Kidney tubule cell (primary cell): Measurements from ENCODE around the gene BORCS6.
A peak's percentile ranks its signal among the peaks of the same experiment; 100 is the strongest.

Source experiments
- DNase-seq: peaks from one replicate; pipeline ENCODE4 v3.0.0-alpha.2; 2018; ENCODE audit warnings: low spot score

The BORCS6 gene

DNA sequence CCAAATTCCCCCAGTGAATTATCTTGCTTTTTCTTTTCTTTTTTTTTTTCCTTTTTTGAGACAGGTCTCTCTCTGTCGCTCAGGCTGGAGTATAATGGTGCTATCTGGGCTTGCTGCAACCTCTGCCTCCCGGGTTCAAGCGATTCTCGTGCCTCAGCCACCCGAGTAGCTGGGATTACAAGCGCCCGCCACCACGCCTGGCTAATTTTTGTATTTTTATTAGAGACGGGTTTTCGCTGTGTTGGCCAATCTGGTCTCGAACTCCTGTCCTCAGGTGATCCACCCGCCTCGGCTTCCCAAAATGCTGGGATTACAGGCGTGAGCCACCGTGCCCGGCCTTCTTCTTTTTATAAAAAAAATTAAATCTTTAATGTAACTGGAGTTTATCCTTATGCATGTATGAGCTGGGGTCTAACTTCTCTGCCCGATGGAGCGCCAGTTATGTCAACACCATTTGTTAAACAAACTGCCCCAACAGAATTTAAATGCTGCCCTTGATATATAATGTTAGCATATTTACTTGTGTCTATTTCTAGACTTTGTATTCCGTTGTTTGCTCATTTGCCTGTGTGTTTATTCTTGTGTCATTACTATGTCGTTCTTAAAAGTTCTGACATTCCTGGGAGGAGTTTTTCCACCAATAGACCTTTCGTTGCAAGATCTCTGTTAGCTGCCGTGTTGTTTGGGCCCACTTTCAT lies 20.9 kb upstream of the BORCS6 start:
- no peak for DNase-seq

DNA sequence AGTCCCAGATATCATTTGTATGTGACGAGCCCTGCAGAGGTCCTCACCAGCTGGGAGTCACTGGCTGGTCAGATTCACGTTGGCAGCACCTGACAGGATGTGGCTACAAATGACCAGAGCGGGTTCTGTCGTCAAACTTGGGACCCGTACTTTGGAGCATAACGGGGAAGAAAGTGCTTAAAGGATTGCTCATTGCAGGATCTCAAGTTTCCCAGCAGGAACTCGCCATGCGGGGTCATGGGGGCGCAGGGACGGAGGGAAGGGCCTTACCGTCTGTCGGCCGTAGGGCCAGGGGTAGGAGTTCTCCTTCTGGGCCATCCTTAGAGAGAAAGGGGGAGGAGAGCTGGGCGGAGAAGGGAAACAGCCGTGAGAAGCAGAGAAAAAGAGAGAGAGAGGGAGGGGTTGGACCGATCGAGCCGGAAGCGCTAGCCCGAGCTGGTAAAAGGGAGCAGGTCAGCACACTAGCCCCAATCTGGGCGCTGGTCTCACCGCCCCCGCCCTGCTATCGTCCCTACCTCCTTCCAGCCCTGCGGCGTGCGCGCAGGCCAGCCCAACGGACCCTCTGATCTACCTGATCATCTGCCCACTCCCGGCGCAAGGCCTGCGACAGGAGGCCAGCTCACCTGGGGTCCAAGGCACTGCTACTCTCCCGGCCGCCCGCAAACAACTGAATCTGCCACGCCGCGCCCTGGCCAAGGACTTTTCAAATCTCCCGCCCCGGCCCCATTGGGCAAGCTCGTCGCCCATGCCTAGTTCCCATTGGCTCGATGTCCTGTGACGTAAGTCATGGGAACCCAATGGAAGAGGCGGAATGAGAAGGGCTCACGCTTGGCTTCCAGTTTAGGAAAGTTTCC lies 20.2 kb upstream of the BORCS6 start, which contains the start of gene AURKB:
AURKB (minus strand) TSS at position 669 of the 854 bp plus-strand sequence; CDS start at position 318, 351 bp downstream.
- DNase-seq, result peak; percentile 96

DNA sequence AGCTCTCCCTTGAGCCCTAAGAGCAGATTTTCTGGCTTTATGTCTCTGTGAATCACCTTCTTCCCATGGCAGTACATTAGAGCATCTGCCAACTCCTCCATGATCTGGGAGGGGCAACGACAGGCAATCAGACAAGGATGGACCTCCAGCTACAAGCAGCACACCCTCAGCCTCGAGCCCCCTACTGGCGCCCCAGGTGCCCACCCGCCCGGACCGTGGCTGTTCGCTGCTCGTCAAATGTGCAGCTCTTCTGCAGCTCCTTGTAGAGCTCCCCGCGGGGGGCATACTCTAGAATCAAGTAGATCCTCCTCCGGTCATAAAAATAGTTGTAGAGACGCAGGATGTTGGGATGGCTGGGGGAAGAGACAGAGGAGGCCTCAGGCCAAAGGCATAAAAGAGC lies 16.6 kb upstream of the BORCS6 start:
- DNase-seq, result no peak

DNA sequence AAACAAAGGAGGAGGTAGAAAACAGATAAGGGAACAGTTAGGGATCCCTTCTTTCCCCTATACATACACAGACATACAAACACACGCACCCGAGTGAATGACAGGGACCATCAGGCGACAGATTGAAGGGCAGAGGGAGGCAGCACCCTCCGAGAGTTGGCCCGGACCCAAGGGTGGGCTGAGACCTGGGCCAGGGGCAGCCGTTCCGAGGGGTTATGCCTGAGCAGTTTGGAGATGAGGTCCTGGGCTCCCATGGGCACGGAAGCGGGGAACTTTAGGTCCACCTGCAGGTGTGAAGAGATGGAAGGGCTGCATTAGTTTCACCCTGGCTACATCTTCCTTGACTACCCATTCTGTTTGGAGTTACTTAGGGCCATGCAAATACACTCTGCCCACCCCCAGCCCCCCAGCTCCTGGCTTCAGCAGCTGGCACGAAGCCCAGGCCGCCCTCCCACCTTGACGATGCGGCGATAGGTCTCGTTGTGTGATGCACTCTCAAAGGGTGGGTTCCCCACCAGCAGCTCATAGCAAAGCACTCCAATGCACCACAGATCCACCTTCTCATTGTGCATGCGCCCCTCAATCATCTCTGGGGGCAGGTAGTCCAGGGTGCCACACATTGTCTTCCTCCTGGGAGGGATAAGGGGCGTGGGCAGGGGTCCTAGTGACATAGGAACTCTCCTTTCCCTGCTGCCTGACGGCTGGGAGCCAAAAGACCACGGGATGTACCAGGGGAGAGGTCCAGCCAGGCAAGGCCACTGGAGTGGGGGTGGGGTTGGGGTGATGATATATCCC lies 15.0 kb upstream of the BORCS6 start:
- no peak for DNase-seq

DNA sequence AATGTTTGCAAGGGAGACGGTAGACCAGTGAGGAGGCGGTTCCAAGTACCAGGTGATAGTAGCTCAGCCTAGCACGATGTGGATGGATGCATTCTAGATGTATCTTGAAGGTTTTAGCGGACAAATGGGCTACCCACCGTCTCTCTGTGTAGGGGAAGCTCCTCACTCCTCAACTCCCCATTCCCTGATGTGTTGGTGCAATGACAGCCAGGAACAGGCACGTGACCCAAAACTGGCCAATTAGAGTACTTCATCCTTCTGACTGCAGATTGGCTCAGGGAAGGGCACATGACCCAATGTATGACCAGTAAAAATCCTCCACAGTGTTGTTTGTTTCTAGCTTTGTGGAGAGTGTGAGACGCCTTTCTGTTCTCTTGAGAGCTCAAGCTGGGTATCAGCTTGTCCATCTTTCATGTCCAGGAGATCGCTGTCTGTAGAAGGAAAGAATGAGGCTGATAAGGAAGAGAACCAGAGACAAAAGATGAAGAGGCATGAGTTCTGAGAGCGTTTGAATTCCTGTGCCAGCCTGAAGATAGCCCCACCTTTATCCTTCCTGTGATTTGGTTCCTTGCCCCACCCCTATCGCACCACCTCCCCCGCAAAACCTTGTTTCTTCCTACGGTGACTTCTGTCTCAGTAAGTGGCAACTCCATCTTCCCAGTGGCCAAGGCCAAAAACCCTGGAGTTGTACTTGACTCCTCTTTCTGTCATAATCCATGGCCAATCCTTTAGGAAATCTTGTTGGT lies 2.3 kb upstream of the BORCS6 start:
- DNase-seq, result peak; percentile 89

DNA sequence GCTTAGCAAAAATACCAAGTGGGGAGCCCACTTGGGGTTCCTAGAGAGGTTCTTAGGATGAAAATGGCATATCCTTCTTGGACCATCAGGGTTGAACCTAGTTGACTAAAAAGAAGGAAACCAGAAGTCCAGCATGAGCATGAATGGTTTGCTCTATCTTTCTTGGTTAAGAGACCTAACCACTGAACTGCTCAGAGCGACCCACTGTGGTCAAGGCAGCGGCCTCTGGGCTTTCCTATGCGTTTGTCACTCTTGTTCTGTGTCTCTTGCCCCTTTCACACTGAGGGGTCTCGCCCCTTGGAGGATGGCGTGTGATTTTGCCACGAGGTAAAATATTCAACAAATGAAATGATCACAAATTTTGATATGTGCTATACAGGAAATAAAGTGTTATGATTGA lies 526 bp upstream of the BORCS6 start:
- DNase-seq, result no peak

DNA sequence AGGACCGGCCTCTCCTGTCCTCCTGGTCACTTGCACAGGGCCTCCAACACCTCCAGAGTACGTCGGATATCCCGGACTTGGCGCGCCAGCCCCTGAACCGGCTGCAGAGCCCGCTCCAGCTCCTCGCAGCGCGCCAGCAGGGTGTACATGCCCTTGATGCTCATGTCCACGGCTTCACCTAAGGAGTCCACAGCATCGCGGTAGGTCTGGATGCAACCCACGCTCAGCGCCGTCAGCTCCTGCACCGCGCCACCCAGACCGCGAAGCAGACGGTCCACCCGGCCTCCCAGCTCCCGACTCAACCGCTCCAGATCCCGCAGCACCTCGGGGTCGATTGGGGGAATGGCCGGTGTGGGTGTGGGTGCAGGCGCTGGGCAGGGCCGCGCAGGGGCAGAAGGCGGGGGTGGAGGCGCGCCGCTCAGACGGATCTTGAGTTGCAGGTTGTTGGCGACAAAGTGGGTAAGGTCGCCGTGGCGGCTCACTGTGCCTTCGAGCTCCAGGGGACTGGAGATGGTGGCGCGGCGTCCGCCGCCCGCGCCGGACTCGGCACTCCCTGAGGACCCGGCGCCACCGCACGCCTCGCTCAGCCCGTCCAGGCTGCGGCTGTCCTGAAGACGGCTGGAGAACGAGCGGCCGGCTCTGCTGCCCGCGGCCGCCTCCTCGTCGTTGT lies 804 bp downstream of the BORCS6 start:
- DNase-seq, result peak; percentile 21

DNA sequence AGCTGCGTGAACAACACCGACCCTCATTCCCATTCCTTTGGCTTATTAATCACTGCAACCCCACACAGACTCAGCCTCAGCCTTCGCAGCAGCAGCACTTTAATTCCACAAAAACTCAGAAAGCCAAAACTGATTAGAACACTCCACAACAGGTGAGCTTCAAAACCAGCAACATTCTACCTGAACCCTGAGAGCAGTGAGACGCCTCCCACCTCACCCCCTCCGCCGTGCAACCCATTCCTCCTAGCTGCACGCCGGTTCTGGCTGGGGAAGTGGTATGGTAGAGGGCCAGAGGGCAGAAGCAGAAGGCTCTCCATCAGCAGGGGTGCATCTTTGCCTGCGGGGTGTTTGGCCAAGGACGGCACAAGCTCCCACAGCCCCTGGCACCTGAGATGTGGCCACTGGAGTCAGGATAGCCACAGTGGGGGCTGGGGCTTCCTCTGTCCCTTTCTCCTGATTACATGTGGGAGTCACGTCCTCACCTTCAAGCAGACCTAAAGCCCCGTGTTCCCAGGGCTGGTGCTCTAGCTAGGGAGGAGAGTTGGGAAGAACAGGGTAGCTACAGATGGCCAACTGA lies 1.6 kb downstream of the BORCS6 start:
- DNase-seq, result no peak

DNA sequence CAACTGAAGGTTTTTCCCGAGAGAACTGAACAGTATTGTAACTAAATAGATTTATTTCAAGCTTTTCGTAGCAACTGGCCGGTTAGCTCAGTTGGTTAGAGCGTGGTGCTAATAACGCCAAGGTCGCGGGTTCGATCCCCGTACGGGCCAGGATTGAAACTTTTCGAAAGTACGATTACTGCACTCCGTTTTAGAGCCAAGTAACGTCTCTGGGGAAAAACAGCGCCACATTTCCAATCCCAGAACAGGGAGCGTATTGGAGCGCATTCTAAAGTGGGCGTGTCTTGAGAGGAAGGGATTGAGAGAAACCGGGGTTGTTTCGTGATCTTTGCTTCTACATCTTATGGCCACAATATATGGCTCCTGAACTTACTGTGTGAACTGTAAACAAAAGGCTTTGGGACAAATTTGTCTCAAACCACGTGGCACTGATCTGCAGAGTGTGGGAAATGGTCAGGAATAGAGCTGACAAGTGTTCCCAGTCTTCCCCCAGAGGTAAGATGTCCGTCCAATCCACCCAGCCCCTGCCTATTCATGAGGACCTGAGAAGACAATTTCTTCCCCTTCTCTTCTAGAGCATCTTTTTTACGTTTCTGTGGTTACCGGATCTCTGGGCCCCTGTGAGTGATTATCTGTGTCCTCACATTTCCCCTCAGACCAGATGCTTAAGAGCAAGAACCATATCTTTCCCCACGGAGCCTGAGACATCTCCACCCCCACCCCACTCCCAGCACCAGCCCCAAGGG lies 2.3 kb downstream of the BORCS6 start:
- peak; percentile 99 for DNase-seq

DNA sequence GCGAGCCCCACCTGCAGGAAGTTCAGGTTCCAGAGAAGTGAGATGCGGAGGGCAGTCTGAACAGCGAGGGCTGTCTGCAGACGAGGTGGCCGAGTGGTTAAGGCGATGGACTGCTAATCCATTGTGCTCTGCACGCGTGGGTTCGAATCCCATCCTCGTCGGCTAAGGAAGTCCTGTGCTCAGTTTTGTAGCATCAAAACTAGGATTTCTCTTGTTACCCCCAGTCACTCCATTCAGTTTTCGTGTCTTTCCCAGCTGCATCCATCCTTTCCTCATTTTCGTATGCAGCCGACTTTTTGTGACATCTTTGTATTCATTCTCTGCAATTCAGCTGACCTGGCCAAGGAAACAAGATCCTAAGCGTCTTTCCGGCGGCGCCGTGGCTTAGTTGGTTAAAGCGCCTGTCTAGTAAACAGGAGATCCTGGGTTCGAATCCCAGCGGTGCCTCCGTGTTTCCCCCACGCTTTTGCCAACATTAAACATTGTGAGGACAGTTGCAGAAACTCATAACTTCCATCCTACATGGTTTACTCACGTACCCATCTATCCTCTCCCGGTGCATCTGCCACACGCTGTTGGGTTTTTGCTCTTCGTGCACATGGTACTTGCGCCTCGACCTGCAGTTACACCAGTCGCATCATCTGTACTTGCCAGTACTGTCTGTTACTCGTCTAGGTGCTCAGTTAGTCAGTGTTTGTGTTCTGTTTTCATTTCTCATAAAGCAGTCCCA lies 3.0 kb downstream of the BORCS6 start:
- peak; percentile 98 for DNase-seq

DNA sequence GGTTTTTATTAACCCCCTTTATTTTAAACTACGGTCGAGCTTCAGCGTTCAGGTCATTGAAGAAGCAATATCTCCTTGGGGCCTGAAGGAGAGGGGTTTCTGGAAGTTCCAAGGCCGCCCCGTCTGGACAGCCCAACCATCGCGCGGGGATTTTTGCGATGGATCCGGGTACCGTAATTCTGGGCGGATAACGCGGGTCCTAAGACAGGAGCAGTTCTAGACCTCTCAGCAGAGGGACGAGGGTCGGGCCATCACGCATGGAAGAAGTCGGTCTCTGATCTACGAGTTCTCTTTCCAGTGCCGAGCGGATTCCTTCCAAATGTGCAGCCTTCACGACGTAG lies 3.6 kb downstream of the BORCS6 start:
- no peak for DNase-seq

DNA sequence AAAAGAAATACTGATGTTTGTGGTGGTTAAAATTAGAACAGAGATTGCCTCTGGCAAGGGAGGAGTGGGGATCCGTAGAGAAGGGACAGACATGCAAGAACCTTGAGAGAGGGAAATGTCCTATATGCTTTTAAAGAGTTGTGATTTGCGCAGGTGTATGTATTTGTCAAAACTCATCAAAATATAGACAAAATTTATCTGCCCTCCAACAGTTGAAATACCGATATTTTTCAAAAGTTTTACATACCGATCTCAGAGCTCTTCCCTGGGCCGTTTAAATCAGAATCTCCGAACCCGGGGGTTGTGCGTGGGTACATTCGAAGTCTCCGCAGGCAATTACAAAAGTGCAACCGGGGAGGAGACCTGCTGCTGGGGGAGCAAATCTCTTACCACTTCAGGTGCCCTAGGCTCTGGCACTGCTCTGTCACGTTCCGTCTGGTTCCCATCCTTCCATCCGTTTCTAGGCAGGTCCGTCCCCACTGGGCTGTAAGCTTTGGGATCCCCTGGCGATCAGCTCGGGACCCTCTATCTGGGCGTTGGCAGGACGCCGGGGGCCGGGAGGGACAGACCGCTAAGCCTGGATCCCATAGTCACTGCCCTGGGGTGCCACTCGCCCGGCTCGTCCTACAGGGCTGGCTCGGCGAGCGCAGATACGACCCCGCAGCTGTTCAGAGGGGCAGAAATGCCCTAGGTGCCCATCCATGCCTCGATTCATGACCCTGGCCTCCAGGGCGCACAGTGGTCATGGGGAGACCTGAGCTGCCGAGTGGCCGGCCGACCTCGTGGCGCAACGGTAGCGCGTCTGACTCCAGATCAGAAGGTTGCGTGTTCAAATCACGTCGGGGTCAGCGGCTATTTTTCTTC lies 4.2 kb downstream of the BORCS6 start:
- DNase-seq, result peak; percentile 82

DNA sequence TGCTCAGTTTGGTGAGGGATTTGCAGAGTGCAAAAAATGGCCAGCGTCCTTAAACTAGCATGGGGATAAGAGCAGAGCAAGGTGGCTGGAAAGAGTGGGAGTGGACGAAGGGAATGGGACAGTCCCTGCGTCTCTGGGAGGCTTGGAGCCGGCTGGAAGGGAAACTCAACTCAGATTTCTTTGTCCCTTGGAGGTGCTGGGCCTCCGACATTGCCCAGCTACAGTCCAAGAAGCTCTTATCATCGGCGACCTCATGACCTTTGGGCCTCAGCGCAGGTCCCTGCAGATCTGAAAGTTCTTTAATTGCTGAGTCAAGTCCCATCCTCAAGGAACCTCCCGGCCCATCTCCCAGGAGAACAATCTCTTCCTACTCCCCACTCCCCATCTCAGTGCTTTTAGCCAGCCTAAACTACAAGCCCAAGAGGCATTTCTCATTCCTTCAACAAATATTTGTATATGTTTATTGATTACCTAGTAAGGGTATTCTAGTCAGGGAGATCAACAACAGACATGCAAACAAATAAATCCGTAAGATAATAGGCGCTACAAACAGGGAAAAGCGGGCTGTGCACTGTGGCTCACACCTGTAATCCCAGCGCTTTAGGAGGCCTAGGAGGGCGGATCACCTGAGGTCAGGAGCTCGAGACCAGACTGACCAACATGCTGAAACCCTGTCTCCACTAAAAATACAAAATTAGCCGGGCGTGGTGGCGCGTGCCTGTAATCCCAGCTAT lies 12.8 kb downstream of the BORCS6 start:
- no peak for DNase-seq

DNA sequence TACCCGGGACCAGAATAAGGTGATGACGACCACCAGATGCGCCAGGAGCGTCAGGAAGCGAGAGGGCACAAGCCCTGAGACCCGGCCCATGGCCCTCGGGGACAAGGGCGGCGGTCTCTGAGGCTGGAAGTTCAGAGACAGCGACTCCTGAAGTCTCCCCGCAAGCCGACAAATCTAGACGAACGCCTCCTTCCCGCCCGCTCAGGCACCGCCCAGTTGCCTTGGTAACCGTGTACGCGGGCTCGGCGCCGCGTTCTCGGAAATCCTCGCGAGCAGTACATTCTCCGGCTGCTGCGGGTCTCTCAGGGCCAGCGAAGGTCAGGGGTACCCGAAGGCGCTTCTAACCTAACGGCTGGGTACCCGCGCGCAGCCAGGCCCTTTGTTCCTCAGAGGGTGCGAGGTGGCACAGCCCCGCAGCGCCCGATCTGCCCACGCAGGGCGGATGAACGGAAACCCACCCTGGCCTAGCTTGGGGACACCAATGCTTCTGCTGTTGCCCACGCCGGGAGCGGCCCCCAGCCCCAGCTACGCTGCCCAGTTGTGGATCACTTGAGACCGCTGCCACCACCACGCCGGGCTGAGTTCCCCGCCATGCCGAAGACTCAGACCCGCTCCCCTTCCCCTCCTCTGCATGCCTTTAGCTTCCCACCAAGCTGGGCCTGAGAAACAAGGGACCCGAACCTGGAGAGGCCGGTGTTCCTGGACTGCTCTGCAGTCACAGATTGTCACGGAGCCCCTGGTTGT lies 13.6 kb downstream of the BORCS6 start, which contains the start of gene TMEM107:
TMEM107 (minus strand) TSS at position 184 of the 744 bp plus-strand sequence; CDS start at position 90, 94 bp downstream.
- peak; percentile 85 for DNase-seq

DNA sequence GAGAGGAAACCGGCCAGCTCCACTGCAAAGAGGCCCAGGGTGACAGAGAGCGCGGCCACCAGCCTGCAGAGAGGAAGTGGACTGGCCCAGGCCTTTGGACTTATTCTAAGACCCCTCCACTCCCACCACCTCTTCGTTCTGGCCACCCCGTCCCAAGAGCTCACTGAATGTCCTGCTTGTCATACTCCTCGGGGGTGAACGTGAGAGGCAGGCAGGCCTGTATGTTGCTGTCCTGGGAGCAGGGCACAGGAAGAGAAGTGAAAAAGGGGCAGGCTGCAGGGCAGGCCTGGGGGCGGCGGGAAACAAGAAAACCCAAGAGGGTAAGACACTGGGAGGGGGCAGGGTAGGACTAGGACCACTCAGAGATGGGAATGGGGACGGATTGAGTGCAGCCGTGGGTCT lies 14.2 kb downstream of the BORCS6 start:
- peak; percentile 26 for DNase-seq

DNA sequence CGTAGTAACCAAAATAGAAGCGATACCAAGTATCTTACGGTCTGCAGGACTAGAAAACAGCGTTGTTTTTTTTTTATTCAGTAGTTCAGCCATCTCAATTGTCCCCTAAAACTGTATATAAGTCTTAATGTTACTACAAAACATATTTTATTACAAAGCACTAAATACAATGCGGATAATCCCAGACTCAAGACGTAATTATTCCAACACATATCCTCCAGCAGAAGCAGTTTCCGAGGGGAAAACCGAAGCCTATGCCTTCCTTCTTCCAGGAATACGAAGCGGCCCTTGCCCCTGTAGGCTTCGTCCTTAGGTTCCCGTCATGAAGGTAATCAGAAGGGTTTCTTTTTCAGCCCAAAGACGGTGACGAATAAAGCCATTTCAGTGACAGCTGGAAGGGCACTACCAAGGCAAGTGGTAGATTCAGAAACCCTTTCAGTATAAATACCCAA lies 16.1 kb downstream of the BORCS6 start:
- no peak for DNase-seq
